T-helper 9 cell (primary cell): ENCODE data around the gene C19orf73.

Experiments
- DNase-seq: peaks from one replicate; pipeline ENCODE4 v3.0.0-alpha.2; 2020

The C19orf73 gene

DNA sequence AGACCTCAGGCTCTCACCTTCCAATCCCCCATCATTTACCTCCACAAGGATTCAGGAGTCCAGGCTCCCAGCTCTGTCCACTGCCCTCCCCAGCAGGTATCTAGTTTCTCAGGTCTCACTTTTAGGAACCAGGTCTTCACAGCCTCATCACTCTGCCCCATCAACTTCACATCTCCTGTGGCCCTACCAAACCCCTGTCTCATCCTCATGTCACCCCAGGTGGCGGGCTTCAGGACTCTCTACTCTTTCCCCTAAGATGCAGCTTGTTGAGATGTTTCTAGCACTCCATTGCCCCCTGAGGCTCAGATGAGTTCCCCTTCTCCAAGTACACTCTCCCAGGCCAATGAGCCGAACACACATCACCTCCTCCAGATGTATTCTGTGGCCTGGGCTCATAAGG is 1.9 kb upstream of the C19orf73 start:
- DNase-seq = no peak

GRCh38 chr19:49120325-49120683 is 1.4 kb upstream of the C19orf73 start:
- DNase-seq = no peak

- DNase-seq = no peak
Measured at GRCh38 chr19:49119411-49120324, 725 bp upstream of the C19orf73 start, which contains the start of gene PPFIA3. PPFIA3 (plus strand) TSS chr19:49119544; CDS start chr19:49127874, 8,330 bp downstream.

- DNase-seq = no peak
Measured at GRCh38 chr19:49117677-49118564, 1.0 kb downstream of the C19orf73 start.

- no peak for DNase-seq
Measured at GRCh38 chr19:49116544-49116943, 2.4 kb downstream of the C19orf73 start.

DNA sequence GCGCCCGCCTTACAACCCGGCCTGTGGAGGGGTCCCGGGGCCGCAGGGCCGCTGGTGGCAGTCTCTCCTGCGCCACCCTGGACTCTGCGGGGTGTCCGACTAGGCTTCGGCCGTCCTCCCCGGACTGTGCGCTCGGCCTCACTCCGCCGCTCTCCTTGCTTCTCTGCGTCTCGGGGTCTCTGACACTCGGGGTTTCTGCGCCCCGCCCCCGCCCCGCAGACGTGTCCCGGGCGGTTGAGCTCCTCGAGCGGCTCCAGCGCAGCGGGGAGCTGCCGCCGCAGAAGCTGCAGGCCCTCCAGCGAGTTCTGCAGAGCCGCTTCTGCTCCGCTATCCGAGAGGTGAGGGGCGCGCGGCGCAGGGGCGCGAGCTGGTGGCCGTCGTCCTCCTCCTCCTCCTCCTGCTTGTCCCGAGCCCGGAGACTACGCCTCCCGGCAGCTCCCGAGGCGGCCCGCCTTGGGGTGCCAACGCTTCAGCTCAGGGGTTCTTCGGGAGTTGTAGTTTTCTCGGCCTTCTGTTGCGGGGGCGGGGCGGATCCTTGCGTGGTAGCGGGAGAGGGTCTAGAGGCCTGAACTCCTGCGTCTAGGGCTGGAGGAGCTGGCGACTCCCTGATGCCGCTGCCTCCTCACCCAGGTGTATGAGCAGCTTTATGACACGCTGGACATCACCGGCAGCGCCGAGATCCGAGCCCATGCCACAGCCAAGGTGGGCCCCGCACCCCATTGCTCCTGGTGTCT is 4.1 kb downstream of the C19orf73 start:
- no peak for DNase-seq

DNA sequence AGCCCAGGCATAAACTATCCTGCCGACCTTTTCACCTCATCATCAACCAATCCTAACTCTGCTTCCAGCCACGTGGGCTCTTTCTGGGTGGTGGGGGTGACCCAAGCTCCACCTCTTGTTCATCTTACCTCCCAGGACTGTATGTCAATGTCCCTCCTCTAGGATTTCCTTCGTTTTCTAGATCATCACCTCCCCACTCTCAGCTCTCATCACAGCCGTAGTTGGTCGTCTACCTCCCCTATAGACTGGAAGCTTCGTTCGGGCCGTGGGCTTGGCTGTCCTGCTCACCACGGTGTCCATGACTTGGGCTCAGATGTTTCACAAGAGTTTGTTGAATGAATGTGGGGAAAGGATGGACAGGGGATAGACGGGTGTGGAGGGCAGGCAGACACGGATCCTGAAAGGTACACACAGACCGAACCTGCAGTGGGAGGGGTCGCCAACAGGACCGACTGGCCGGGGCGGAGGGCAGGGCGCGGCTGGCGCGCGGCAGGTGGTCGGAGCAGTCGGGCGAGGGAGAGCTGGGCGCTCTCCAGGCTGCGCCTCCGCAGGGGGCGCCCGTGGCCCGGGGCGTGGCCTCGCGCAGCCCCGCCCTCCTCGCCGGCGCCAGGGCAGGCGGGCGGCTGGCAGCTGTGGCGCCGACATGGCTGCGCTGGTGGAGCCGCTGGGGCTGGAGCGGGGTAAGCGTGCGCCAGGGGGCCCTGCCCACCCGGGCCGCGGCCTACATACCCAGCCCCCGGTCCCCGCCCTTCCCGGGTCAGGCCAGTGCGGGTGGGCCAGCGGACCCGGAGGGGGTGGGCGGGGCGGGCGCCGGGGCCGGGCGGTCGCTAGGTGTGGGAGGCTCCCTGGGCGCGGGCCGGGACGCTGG is 4.9 kb downstream of the C19orf73 start, which contains the start of gene LIN7B:
TSS of gene LIN7B (plus strand) at position 609 of the 868 bp plus-strand sequence. CDS start at position 644, 35 bp downstream.
- peak; percentile 71 for DNase-seq

- DNase-seq = no peak
Measured at GRCh38 chr19:49111218-49111998, 7.5 kb downstream of the C19orf73 start.

DNA sequence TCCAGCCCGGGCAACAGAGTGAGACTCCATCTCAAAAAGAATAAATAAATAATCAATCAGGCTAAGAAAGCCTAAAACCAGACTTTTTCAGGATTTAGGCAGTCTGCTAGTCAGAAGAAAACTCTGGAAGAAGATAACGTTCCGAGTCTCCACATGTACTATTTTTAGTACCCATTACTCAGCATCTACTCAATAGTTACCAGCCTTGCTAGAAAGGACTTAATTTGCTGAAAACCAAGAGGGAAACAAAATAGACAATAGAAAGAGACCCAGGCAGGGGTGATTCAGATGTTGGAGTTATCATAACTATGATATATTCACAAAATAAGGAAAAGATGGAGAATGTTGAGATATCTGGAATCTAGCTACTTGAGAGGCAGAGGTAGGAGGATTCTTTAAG is 8.4 kb downstream of the C19orf73 start:
- no peak for DNase-seq

GRCh38 chr19:49109569-49110233 is 9.2 kb downstream of the C19orf73 start:
- DNase-seq = no peak

DNA sequence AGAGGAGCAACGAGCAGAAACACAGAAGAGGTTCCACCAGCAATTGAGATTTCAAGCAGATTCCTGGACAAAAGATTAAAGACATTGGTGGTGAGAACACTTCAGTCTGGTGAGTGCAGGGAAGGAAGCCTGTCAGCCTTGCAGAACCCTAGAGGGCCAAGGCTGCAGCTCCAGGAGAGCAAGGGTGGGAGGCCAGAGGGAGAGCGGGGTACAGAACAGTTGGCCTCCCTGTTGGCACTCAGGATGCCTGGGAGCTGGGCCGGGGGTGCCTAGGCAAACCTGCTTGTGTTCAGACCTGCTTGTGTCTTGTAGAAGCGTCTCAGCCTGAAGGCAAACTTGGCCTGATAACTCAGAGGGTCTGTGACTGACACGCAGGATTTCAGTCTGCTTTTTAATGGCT is 9.9 kb downstream of the C19orf73 start:
- no peak for DNase-seq

DNA sequence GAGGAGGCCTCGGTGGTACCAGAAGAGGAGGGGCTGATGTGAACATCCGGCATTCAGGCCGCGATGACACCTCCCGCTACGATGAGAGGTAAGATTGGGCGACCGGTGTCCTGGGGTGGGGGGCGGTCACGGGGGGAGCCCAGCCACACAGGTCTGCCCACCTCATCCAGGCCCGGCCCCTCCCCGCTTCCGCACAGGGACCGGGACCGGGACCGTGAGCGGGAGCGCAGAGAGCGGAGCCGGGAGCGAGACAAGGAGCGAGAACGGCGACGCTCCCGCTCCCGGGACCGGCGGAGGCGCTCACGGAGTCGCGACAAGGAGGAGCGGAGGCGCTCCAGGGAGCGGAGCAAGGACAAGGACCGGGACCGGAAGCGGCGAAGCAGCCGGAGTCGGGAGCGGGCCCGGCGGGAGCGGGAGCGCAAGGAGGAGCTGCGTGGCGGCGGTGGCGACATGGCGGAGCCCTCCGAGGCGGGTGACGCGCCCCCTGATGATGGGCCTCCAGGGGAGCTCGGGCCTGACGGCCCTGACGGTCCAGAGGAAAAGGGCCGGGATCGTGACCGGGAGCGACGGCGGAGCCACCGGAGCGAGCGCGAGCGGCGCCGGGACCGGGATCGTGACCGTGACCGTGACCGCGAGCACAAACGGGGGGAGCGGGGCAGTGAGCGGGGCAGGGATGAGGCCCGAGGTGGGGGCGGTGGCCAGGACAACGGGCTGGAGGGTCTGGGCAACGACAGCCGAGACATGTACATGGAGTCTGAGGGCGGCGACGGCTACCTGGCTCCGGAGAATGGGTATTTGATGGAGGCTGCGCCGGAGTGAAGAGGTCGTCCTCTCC is 11.1 kb downstream of the C19orf73 start:
- DNase-seq = no peak

DNA sequence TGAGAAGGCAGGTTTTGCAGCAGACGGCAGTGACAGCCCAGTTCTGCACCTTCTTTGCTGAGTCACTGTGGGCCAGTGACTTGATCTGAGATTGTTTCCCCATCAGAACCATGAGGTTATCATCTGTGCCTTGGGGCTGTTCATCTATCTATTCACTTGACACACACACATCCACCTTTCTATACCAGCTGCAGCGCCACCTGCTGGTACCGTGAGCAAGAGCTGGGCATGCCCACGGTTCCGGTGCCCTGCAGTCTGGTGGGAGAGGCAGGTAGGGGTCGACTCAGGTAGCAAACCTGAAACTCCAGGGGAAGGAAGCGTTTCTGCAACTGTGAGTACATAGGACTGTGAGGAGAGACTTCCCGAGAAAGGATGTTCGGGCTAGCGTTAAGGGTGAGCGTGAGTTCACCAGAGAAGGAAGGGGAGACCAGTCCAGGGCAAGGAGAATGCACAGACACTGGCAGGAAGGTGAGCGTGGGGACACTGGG is 12.3 kb downstream of the C19orf73 start:
- peak; percentile 64 for DNase-seq

- DNase-seq = no peak
Measured at GRCh38 chr19:49104229-49104864, 14.6 kb downstream of the C19orf73 start.

DNA sequence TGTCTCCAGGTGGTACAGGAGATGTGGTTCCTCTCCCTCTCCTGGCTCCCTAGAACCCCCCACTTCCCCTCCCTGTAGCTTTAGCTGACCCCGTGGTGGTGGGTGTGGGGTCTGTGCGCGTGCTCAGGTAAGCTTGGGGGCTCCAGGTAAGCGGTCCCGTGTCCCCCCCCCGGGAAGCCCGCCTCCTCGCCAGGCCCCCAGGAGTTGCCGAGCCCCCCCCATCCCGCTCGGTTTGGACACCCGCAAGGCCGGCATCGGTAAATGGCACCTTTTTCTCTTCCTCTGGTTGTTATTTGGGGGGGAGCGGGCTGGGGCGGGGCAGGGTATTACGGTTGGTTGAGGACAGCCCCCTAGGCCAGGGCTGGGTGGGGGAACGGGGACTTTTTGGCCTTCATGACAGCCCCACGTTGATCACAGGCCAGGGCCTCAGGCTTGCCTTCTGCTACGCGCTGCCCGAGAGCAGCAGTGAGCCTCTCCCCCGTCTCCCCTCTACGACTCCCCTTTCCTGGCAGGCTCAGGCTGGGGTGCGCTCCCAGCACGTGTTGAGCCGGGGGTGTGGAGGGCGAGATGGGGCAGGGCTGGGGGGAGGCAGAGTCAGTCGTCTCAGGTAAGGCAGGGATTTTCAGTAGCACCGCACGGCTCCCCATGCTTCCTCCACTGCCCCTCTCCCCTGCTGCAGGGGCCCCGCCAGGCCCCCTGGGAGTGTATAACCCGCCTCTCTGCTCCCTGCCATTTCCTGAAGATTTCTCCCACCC is 15.4 kb downstream of the C19orf73 start:
- no peak for DNase-seq

DNA sequence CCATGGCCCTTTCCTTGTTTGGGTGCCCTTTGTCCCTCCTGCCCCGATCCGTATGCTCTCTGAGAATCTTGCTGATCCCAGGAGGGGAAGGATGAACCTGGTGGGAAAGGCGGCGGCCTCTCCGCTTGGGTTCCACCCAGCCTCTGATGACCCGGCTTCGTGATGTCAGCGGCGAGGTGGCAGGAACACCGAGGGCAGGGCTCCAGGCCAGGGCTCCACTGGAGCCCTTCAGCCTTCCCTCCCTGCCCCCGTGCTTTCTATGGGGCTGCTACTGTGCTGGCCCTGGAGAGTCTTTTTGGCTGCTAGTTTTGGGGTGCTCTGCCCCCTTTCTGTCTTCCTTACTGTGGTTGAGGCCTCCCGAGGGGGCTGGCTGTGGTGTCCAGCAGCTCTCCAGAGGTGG is 16.6 kb downstream of the C19orf73 start:
- no peak for DNase-seq

DNA sequence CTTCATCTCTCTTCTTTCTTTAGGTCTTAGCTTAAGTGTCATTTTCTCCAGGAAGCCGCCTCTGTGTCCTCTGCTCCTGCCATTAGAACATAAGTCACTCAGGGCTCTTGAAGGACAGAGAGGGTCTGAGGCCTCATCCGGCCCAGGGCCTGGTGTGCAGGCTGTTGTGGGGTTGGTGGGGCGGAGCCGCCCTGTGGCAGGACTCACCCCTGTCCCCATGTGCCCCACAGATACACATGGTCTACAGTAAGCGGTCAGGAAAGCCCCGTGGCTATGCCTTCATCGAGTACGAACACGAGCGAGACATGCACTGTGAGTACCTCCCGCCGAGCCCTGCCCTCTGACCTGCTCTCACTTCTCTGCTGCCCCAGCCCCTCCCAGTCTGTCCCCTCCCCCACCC is 17.8 kb downstream of the C19orf73 start:
- DNase-seq = no peak

- DNase-seq = no peak
Measured at GRCh38 chr19:49098795-49099194, 20.1 kb downstream of the C19orf73 start.
